ENCODE measurements around the gene UGT2B10. TPM values are rescaled to one million over a fixed set of nuclear protein-coding genes. Genes with fewer than 3 reads are reported as not detected.
A peak's percentile ranks its signal among the peaks of the same experiment; 100 is the strongest.

UGT2B10 gene
- total and polyA plus RNA-seq, 2 of the 8 experiments (the other 6 are each of a cell fraction or from before 2014, with no cell fraction given) = not detected

- H3K4ac ChIP-seq (replicated peaks; ENCODE audit: insufficient read length, low read depth, low read length) = no peak overlapping the region
- no peak for TF ChIP-seq POU5F1 (IDR thresholded peaks at IDR 0.05; ENCODE audit: low read depth, low read length)
- TF ChIP-seq BRCA1 (IDR thresholded peaks at IDR 0.05; ENCODE audit: low read depth, low read length) = no peak
- TF ChIP-seq RFX5 (IDR thresholded peaks at IDR 0.05; ENCODE audit: borderline replicate concordance, low read depth, low read length) = no peak
- no peak for TF ChIP-seq TEAD4 (IDR thresholded peaks at IDR 0.05; ENCODE audit: low read depth, low read length)
- no peak for TF ChIP-seq NANOG (IDR thresholded peaks at IDR 0.05; ENCODE audit: insufficient read depth, low read depth, low read length, poor library complexity, severe bottlenecking)
- no peak for TF ChIP-seq JUN (IDR thresholded peaks at IDR 0.05; ENCODE audit: low read depth, low read length)
- no peak for TF ChIP-seq KDM1A (IDR thresholded peaks at IDR 0.05; ENCODE audit: borderline replicate concordance, low read length)
- no peak for TF ChIP-seq CEBPB (IDR thresholded peaks at IDR 0.05; ENCODE audit: low read depth, low read length)
- TF ChIP-seq CHD1 (IDR thresholded peaks at IDR 0.05; ENCODE audit: low read depth, low read length) = no peak
- no peak for TF ChIP-seq RXRA (IDR thresholded peaks at IDR 0.05; ENCODE audit: insufficient read depth, low read depth, low read length)
- TF ChIP-seq TAF7 (optimal IDR thresholded peaks at IDR 0.05; ENCODE audit: borderline replicate concordance, low read depth, low read length) = no peak
- TF ChIP-seq TCF12 (IDR thresholded peaks at IDR 0.05; ENCODE audit: low read depth, low read length) = no peak
- no peak for TF ChIP-seq FOSL1 (IDR thresholded peaks at IDR 0.05; ENCODE audit: insufficient read depth, low read depth, low read length)
- no peak for TF ChIP-seq YY1 (IDR thresholded peaks at IDR 0.05; ENCODE audit: low read depth, low read length)
- no peak for TF ChIP-seq CREB1 (IDR thresholded peaks at IDR 0.05)
These were observed 48.8 kb downstream of the UGT2B10 start for GRCh38 chr4:68864438-68865187.

More at GRCh38 chr4:68864438-68865187, 48.8 kb downstream of the UGT2B10 start:
- H2BK12ac ChIP-seq (ENCODE audit: low read depth, low read length) = no peak overlapping the region
- ChIA-PET CTCF (ENCODE audit: partially characterized antibody) (interaction anchor here (1.0 to 1.3 kb wide), 4 partner anchors 9 to 257 kb away, joined by 3 read pairs; no protein-coding TSS in a partner anchor), POLR2A (ENCODE audit: partially characterized antibody) (no interaction called here)
- no peak overlapping the region for H4K8ac ChIP-seq (ENCODE audit: extremely low read depth, insufficient read depth, low read length)
- no peak overlapping the region for H3K4me2 ChIP-seq (ENCODE audit: insufficient read depth in 1 of 2, low read depth in 2 of 2, low read length in 2 of 2)
- no peaks in the 10 kb centered on the region; a peak in 1 of 4 replicates for H3K9me3 ChIP-seq (ENCODE audit: insufficient read depth in 2 of 2, low read depth in 1 of 2, low read length in 1 of 2)
- no peak overlapping the region for H3K23ac ChIP-seq (ENCODE audit: insufficient read length)
- H3K23me2 ChIP-seq (ENCODE audit: low read depth, low read length) = no peaks in the 10 kb centered on the region
- H2AFZ ChIP-seq (ENCODE audit: low read length) = peak overlapping the region; percentile 55; the same call in 1 of the 2 replicates
- H3K9ac ChIP-seq (replicated peaks in 1 of 4; ENCODE audit: extremely low read depth in 1 of 4, low read depth in 3 of 4, low read length in 3 of 4) = no peak overlapping the region
- H4K20me1 ChIP-seq (replicated peaks in 1 of 2; ENCODE audit: control insufficient read depth in 1 of 2, insufficient read depth in 2 of 2, low read length in 2 of 2) = no peaks in the 10 kb centered on the region
- no peak for FAIRE-seq
- no peak overlapping the region for H2BK20ac ChIP-seq (ENCODE audit: low read length)
- H4K5ac ChIP-seq (ENCODE audit: insufficient read length, low read depth, low read length) = no peak overlapping the region
- H3K36me3 ChIP-seq (ENCODE audit: control insufficient read depth in 2 of 4, insufficient read depth in 4 of 4, low read length in 3 of 4) = no peaks in the 10 kb centered on the region
- H2BK120ac ChIP-seq (replicated peaks; ENCODE audit: low read depth, low read length) = no peak overlapping the region
- no peak overlapping the region for H2BK15ac ChIP-seq (ENCODE audit: low read length)
- H3K56ac ChIP-seq (replicated peaks; ENCODE audit: insufficient read length, low read depth, low read length) = no peak overlapping the region
- no peaks in the 10 kb centered on the region for H3K79me1 ChIP-seq (ENCODE audit: low read depth, low read length)
- H3K4me3 ChIP-seq (ENCODE audit: extremely low read depth in 1 of 4, insufficient read depth in 2 of 4, low read depth in 3 of 4, low read length in 4 of 4) = no peak overlapping the region
- no peaks in the 10 kb centered on the region for H3K79me2 ChIP-seq (ENCODE audit: control insufficient read depth in 1 of 2, insufficient read depth in 2 of 2, low read length in 2 of 2)
- H4K91ac ChIP-seq (replicated peaks; ENCODE audit: insufficient read length, low read length) = no peak overlapping the region
- H2AK5ac ChIP-seq (ENCODE audit: low read depth, low read length) = no peak overlapping the region
- no peak for DNase-seq (ENCODE audit: low read depth in 1 of 2, low spot score in 2 of 2)
- 95% methylated on average over 6 of the region's 6 CpGs; no CpG with 5 or more reads in 1 of the 2 experiments for WGBS, 2 experiments (ENCODE audit: extremely low coverage in 1 of 2, insufficient coverage in 1 of 2, insufficient read length in 1 of 2, insufficient replicate concordance in 2 of 2, low coverage in 1 of 2, low lambda C conversion rate in 2 of 2, missing lambda C conversion rate in 1 of 2)
- H3K14ac ChIP-seq (ENCODE audit: insufficient read length) = no peak overlapping the region
- no peak overlapping the region for H3K18ac ChIP-seq (ENCODE audit: extremely low read depth, low read length)
- H2BK5ac ChIP-seq (ENCODE audit: low read depth, low read length) = no peak overlapping the region
- H3K4me1 ChIP-seq (replicated peaks in 1 of 4; ENCODE audit: control insufficient read depth in 3 of 4, insufficient read depth in 4 of 4, low read length in 3 of 4) = no peaks in the 10 kb centered on the region
- H3K27ac ChIP-seq (ENCODE audit: low read depth, low read length) = no peak overlapping the region
- no peaks in the 10 kb centered on the region for H3K27me3 ChIP-seq (replicated peaks in 1 of 4; ENCODE audit: control insufficient read depth in 3 of 4, extremely low read depth in 1 of 4, insufficient read depth in 3 of 4, low read length in 3 of 4)

All from H1 (cell line).